ENCODE data around the gene SELENOF.

SELENOF gene

GRCh38 chr1:86924324-86924960 lies 10.5 kb upstream of the SELENOF start:
- no peak overlapping the region for H3K4me3 ChIP-seq (replicated peaks; ENCODE audit: low read depth, low read length)
- TF ChIP-seq CTCF (IDR thresholded peaks at IDR 0.05; ENCODE audit: low read depth, low read length, missing control alignments): no peak
- no peak for DNase-seq (ENCODE audit: extremely low read depth, low read depth)

- no peak for DNase-seq (ENCODE audit: extremely low read depth, low read depth)
- TF ChIP-seq CTCF (IDR thresholded peaks at IDR 0.05; ENCODE audit: low read depth, low read length, missing control alignments): no peak
- H3K4me3 ChIP-seq (replicated peaks; ENCODE audit: low read depth, low read length): no peak overlapping the region
Observed at GRCh38 chr1:86922445-86922844, 8.5 kb upstream of the SELENOF start.

DNA sequence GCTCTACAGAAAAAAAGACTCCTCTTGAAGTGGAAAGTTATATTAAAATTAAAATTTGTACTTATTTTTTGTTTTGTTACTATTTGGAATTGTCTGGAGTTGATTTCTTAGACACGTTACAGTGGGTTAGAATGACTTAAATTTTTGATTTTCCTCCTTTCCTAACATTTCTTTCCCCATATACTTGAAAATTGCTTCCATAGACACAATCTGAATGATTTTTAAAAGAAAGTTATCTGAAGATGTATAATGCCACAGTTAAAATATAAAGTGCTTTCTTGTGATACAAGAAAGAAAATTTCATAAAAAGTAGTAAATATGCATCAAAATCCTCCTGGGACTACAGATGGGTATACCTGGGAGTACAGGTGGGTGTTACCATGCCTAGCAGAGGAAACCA lies 2.8 kb upstream of the SELENOF start:
- no peak for DNase-seq (ENCODE audit: extremely low read depth, low read depth)
- TF ChIP-seq CTCF (IDR thresholded peaks at IDR 0.05; ENCODE audit: low read depth, low read length, missing control alignments): no peak
- H3K4me3 ChIP-seq (replicated peaks; ENCODE audit: low read depth, low read length): no peak overlapping the region; the same call in 1 of the 2 replicates

DNA sequence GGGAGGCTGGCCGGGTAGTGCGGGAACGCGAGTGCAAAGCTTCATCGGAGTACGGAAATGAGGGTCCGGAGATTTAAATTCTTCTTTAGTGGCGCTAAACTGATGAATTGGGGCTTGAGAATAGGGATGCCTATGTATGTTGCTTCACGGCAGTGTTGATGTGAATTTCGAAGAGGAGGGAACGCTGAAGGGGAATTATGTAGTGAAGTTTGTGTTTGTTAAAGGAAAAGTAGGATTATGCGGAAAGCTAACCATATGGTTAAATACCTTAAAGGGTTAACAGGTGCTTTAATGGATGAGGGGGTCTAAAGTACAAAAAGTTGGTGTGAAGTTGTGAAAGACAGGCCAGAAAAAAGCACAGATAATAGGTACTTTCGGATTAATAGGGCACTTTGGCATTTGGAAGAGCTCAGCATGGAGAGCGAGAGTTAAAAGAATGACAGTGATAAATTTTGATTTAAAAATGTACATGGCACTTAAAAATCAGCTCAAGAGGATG lies 1.9 kb upstream of the SELENOF start:
- DNase-seq (ENCODE audit: extremely low read depth, low read depth): no peak
- H3K4me3 ChIP-seq (replicated peaks; ENCODE audit: low read depth, low read length): peak overlapping the region; percentile 96
- no peak for TF ChIP-seq CTCF (IDR thresholded peaks at IDR 0.05; ENCODE audit: low read depth, low read length, missing control alignments)

DNA sequence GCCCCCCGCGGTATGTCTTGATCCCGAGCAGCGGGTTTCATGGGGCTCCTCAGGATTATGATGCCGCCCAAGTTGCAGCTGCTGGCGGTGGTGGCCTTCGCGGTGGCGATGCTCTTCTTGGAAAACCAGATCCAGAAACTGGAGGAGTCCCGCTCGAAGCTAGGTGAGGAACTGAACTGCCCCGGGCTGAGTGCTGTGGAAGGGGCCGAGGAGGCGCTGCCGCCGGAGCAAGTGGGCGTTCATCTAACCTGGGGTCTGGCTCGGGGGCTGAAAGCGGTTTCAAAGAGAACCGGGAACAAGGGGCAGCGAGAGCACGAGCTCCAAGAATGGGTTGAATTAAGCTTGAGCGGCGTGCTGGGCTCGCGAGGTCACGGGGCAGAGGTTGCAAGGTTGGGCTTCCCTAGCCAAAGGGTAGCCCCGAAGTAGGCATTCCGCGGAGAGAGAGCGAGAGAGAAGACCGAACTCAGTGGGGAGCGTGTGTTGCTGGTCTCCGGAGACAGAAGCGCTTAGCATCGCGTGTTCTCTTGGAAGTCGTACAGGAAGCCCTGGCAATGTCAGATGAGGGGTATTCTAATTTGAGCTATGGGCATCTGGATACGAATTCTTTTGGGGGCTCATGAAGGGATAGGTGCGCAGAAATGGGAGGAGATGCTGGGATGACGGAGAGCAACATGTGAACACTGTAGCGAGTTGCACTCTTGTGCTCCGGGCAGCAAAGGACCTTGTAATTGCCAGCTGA lies 1.2 kb upstream of the SELENOF start:
- peak overlapping the region; percentile 96 for H3K4me3 ChIP-seq (replicated peaks; ENCODE audit: low read depth, low read length)
- TF ChIP-seq CTCF (IDR thresholded peaks at IDR 0.05; ENCODE audit: low read depth, low read length, missing control alignments): no peak
- DNase-seq (ENCODE audit: extremely low read depth, low read depth): peak; percentile 19

GRCh38 chr1:86914601-86914997 lies 673 bp upstream of the SELENOF start, which contains the start of gene HS2ST1:
HS2ST1 (plus strand) TSS chr1:86914635.
- no peak for DNase-seq (ENCODE audit: extremely low read depth, low read depth)
- H3K4me3 ChIP-seq (replicated peaks; ENCODE audit: low read depth, low read length): peak within 1 kb of the TSS; percentile 100
- no peak for TF ChIP-seq CTCF (IDR thresholded peaks at IDR 0.05; ENCODE audit: low read depth, low read length, missing control alignments)

Measured in HFF-Myc (cell line).